Smooth muscle cell of the brain vasculature (primary cell): Measurements from ENCODE around the gene MLST8.

ENCODE experiments used
- DNase-seq: peaks from one replicate; pipeline ENCODE4 v3.0.0-alpha.2; 2012; ENCODE audit warnings: low read depth, low spot score

MLST8 gene

DNA sequence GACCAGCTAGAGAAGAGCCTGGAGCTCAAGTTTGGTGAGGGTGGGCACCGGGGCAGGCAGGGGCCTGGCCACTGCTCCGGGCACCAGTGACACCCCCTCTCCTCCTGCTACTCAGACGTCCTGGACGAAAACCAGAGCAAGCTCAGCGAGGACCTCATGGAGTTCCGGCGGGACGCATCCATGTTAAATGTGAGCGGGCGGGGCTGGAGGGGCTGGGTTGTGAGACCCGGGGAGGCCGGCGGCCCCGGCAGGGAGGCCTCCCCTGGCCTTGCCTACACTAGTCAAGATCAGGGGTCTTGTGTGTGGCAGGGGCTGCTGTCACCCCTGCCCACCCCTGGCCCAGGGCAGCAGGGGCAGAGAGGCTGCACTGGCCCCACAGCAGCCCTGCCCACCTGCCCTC is 31.9 kb upstream of the MLST8 start:
- DNase-seq = no peak

DNA sequence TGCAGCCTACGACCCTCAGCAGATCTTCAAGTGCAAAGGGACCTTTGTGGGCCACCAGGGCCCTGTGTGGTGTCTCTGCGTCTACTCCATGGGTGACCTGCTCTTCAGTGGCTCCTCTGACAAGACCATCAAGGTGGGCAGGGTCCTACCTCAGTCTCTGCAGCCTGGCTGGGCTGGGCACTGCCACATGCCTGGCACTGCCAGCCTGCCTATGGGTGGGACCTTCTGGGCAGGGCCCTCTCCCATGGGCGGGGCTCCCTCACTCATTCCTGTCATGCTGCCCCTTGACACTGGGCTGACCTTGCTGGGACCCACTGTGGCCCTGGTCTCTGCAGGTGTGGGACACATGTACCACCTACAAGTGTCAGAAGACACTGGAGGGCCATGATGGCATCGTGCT is 31.3 kb upstream of the MLST8 start:
- no peak for DNase-seq

DNA sequence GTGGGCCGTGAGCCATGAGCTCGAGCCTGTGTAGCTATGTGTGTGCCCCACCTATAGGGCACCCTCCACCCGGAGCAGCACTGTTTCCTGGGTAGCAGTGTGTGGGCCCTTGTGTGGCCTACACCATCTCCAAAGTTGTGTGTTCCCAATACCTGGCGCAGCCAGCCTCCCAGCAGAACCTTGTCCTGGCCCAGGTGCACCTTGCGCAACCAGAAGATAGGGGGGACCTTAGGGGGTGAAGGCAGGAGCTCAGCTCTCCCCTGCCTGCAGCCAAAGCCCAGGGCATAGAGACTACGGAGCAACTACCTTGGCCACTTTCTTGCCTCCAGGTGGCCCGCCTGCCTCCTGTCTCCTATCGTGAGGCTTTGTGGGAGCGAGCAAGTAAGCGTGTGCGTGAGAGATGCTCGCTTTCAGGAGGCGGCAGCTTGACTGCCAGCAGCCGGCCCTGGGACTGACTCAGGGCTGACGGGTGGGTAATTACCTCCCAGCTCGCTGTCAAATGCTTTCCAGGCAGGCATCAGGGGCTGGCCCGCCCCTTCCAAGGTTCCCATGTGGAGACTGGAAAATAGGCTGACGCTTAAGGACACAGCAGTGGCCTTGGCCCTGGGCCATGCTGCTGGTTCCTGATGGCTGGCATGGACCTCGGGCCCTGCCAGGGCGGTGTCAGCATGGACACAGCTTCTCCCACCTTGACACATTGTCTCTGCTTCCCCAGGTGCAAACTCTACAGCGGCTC is 30.7 kb upstream of the MLST8 start:
- no peak for DNase-seq

DNA sequence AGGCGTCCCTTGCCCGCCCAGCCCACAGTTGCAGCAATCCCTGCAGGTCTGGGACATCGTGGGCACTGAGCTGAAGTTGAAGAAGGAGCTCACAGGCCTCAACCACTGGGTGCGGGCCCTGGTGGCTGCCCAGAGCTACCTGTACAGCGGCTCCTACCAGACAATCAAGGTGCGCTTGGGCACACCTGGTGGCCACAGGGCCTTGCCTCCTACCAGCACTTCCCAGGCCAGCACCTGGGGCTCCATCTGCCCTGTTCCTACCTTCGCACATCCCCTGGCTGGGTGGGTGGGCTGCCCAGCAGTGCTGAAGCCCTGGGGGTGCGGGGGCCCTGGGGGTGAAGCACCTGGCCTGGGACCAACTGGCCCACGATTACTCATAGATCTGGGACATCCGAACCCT is 29.8 kb upstream of the MLST8 start:
- DNase-seq = no peak

- DNase-seq = no peak
Observed at GRCh38 chr16:2176047-2176446, 29.2 kb upstream of the MLST8 start.

DNA sequence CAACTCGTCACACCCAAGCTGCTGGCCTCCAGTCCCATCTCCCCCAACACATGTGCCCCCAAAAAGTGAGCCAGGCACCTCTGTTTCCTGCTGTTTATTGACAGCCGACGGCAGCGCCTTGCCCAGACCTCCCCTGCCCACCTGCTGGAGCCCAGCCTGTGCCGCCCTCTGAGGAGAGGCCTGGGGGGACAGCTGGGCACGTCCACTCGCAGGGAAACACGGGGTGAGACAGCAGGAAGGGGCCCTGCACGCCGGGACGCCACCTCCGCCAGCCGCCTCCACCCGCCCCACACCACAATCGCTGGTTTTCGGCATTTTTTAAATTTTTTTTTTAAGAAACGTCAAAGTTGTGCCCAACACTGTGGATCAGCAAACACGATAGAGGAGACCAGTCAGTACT is 28.2 kb upstream of the MLST8 start:
- no peak for DNase-seq

GRCh38 chr16:2177561-2177960 is 27.7 kb upstream of the MLST8 start:
- no peak for DNase-seq

GRCh38 chr16:2178321-2179106 is 26.7 kb upstream of the MLST8 start:
- DNase-seq = no peak

DNA sequence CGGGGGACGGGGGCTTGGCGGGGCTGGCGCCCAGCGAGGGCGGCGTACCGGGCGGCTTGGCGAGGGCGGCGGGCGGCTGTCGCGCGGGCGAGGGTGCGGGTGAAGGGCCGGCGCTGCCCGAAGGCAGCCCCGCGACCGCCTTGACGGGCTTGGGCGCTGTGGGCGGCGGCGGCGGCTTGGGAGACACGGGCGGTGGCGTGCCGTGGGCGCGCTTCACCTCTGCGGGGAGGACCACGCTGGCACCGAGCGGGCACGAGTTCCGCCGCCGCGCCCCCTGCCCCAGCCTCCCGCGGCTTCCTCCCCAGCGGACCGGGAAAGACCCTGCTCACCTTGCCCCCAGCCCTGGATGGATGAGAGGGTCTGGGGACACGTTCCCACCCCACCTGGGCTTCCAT is 26.1 kb upstream of the MLST8 start:
- DNase-seq = no peak

- DNase-seq = no peak
Observed at GRCh38 chr16:2179576-2179975, 25.7 kb upstream of the MLST8 start.

DNA sequence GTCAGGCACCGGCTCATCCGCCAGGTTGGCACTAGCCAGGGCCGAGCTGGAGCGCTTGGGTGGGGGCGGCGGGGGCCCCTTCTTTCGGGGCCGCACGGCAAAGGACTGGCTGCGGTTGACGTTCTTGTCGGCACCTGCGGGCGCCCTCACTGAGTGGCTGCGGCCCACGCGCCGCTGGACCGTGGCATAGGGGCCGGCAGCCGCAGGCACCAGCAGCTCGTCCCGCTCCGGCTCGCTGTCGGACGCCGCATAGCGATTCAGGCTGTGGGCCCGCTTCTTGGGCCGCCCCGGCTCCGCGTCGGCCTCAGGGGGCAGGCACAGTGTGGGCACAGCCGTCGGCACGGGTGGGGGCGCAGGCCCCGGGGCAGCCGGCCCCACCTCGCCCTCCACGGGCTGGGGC is 24.8 kb upstream of the MLST8 start:
- DNase-seq = no peak

GRCh38 chr16:2180962-2181923 is 24.0 kb upstream of the MLST8 start:
- no peak for DNase-seq

DNA sequence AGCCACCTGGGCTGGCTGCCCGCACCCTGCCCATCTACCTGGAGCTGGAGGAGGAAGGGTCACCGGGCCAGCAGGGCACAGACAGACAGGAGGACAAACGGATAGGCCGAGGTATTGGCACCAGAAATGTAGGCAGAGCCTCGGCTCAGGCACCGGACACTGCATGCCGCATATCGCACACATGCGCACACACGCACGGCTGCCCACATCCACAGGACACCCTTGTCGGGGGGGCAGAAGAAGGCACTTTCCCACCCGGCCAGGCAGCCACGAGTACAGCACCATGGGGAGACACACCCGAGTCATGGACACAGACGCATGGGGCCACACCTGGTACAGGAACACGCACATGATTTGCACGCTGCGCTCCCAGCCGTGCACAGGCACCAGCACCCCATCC is 23.3 kb upstream of the MLST8 start:
- DNase-seq = no peak

- no peak for DNase-seq
Observed at GRCh38 chr16:2183671-2184070, 21.6 kb upstream of the MLST8 start.

GRCh38 chr16:2184346-2184745 is 20.9 kb upstream of the MLST8 start:
- DNase-seq = no peak

DNA sequence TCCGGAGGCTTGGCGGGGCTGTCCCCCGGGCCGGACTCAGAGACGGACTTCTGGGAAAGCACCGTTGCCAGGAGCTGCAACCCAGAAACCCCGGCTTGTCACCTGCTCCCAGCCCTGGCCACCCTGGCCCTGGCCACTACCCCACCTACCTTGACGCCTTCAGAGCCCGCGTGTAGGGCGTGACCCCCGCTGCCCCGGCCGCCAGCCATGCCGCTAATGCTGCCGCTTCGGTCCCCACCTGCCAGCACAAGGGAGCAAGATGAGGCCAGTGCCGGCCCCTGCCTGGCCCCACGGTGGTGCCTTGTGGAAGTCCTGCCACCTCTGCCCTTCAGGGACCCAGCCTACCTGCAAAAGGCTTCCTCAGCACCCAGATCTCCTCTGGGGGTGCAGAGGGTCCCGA is 20.3 kb upstream of the MLST8 start:
- no peak for DNase-seq

GRCh38 chr16:2186064-2186463 is 19.2 kb upstream of the MLST8 start:
- no peak for DNase-seq

GRCh38 chr16:2186505-2186904 is 18.7 kb upstream of the MLST8 start:
- DNase-seq = no peak

GRCh38 chr16:2187212-2187611 is 18.0 kb upstream of the MLST8 start:
- DNase-seq = no peak

DNA sequence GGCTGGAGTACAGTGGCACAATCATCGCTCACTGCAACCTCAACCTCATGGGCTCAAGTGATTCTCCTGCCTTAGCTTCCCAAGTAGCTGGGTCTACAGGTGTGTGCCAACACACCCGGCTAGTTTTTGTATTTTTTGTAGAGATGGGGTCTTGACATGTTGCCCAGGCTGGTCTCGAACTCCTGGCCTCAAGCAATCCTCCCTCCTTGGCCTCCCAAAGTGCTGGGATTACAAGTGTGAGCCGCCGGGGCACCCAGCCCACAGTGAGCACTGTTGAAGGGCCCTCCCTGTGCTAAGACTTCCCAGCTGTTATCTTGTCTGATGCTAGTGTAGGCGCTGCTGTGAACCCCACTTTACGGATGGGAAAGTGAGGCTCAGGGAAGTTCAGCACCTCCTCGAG is 16.9 kb upstream of the MLST8 start:
- DNase-seq = no peak

GRCh38 chr16:2189252-2189893 is 15.9 kb upstream of the MLST8 start:
- DNase-seq = no peak
